AG04450 (cell line): ENCODE data around the gene ARMH1. TPM values are rescaled to one million over a fixed set of nuclear protein-coding genes. Genes with fewer than 3 reads are reported as not detected.

Experiments
- CTCF ChIA-PET: fragments of 300-600, 350-600 bp; formaldehyde crosslinking; extraction: SDS; loops from one replicate; lab custom pipeline; 2022; ENCODE audit warnings: antibody characterized with exemption, inconsistent platforms; lab: Charles Lee
- POLR2A ChIA-PET: fragments of 350-600 bp; formaldehyde crosslinking; extraction: SDS; loops from one replicate; lab custom pipeline; 2021; ENCODE audit warnings: antibody characterized with exemption, inconsistent platforms; lab: Yijun Ruan, JAX
- DNase-seq: peaks from one replicate; pipeline ENCODE4 v3.0.0-alpha.2; 2011; ENCODE audit warnings: low read depth, low spot score
- H3K27ac ChIP-seq: one replicate; pipeline ENCODE4 v1.5.1; 2012; ENCODE audit warnings: low read depth, low read length, control low read depth
- H3K27me3 ChIP-seq: one replicate; pipeline ENCODE4 v1.6.0; 2012; ENCODE audit warnings: low read length; ENCODE audit not compliant: control insufficient read depth, insufficient read depth
- H3K4me3 ChIP-seq: 2 replicates; pipeline ENCODE4 v1.5.1; 2011; ENCODE audit warnings: mild to moderate bottlenecking, low read depth, low read length, control low read depth
- H3K9me3 ChIP-seq: 2 replicates; pipeline ENCODE4 v1.5.1; 2012; ENCODE audit warnings: low read length; ENCODE audit not compliant: control insufficient read depth, insufficient read depth
- polyA plus RNA-seq: library from polyadenylated mRNA; depleted of rRNA; stranded (reverse); fragments of >200 nt; gene quantifications from 2 replicates; pipeline ENCODE4 v1.2.3, GENCODE V29; 2011
- TF ChIP-seq, protein P1 (sequence below): IDR thresholded peaks from 2 replicates; pipeline ENCODE4 v1.5.1; 2011; ENCODE audit warnings: low read depth, low read length, control low read depth, inconsistent platforms

ARMH1 gene
- polyA plus RNA-seq, 1 experiment: 2.7 TPM

DNA sequence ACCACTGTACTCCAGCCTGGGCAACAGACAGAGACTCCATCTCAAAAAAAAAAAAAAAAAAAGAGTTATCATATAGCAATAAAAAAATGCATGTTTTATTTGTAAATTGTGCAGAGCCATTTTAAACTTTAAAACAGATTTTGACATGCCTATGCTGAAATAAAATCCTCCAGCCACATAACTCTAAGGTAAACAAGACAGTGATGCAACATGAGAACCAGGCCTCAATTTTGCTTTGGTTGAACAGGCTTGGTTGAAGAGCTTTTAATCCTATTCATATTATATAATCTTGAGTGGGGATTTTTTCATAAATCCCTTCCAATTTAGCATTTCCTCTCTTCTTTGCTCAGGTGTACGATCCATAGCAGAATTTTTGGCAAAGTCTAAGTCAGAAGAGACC lies 26.1 kb downstream of the ARMH1 start:
- TF ChIP-seq, protein P1, sequence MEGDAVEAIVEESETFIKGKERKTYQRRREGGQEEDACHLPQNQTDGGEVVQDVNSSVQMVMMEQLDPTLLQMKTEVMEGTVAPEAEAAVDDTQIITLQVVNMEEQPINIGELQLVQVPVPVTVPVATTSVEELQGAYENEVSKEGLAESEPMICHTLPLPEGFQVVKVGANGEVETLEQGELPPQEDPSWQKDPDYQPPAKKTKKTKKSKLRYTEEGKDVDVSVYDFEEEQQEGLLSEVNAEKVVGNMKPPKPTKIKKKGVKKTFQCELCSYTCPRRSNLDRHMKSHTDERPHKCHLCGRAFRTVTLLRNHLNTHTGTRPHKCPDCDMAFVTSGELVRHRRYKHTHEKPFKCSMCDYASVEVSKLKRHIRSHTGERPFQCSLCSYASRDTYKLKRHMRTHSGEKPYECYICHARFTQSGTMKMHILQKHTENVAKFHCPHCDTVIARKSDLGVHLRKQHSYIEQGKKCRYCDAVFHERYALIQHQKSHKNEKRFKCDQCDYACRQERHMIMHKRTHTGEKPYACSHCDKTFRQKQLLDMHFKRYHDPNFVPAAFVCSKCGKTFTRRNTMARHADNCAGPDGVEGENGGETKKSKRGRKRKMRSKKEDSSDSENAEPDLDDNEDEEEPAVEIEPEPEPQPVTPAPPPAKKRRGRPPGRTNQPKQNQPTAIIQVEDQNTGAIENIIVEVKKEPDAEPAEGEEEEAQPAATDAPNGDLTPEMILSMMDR: no peak
- CTCF ChIA-PET: interaction anchor here (1.2 to 2.8 kb wide), 2 partner anchors 29 to 31 kb away, joined by 3 to 8 read pairs; partner anchors contain the start of gene RNU5D-1
- H3K27ac ChIP-seq: no peak overlapping the region
- H3K9me3 ChIP-seq: no peaks in the 10 kb centered on the region
- no peak for DNase-seq
- no peak overlapping the region for H3K4me3 ChIP-seq
- peaks cover 2% of the 10 kb centered on the region for H3K27me3 ChIP-seq
- POLR2A ChIA-PET: no interaction called here

DNA sequence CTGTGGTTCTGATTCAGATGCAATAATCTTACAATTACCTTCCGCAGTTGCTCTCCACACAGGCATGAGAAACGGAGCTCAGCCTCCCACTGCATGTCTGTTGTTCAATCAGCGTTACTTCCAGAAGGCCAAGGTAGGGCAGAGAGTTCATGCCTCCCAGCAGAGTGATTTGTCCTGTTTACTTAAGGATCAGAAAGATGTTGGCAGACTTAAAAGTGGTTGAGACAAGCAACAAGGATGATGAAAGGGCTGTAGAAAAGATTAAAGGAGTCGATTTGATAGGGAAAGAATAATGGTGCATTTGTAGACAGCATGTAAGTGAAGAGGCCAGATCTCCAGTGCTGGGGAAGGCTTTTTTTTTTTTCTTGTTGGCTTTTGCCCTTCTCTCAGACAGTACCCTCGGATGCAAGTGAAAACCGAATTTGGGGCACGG lies 26.6 kb downstream of the ARMH1 start:
- TF ChIP-seq, protein P1: no peak
- ChIA-PET CTCF (interaction anchor here (1.2 to 2.8 kb wide), 2 partner anchors 28 to 30 kb away, joined by 3 to 8 read pairs; partner anchors contain the start of gene RNU5D-1), POLR2A (no interaction called here)
- DNase-seq: no peak
- H3K4me3 ChIP-seq: no peak overlapping the region
- H3K9me3 ChIP-seq: no peaks in the 10 kb centered on the region
- peaks cover 2% of the 10 kb centered on the region for H3K27me3 ChIP-seq
- H3K27ac ChIP-seq: no peak overlapping the region

DNA sequence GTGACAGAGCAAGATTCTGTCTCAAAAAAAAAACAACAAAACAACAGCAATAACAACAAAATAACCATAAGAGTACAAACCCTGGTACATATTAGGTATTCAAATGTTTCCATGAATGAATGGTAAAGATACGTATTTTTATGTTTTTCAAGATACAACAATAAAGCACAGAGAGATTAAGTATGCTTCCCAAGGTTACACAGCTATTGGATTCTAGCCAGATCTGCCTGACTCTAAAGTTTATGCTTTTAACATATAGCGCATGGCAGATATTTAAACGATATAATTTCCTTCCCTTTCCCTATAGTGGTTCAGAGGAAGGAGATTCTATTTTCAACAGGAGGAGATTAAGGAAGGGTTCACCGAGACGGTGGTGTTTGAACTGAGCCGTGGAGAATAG lies 31.0 kb downstream of the ARMH1 start:
- H3K27ac ChIP-seq: no peak overlapping the region
- peaks cover 3% of the 10 kb centered on the region; the same call in 1 of the 2 replicates for H3K9me3 ChIP-seq
- no peaks in the 10 kb centered on the region for H3K27me3 ChIP-seq
- H3K4me3 ChIP-seq: no peak overlapping the region
- ChIA-PET POLR2A (no interaction called here), CTCF (interaction anchor here (2.1 kb wide), 1 partner anchor 26 kb away, joined by 6 read pairs; the partner anchor contains the start of gene RNU5D-1)
- no peak for DNase-seq
- TF ChIP-seq, protein P1: no peak

DNA sequence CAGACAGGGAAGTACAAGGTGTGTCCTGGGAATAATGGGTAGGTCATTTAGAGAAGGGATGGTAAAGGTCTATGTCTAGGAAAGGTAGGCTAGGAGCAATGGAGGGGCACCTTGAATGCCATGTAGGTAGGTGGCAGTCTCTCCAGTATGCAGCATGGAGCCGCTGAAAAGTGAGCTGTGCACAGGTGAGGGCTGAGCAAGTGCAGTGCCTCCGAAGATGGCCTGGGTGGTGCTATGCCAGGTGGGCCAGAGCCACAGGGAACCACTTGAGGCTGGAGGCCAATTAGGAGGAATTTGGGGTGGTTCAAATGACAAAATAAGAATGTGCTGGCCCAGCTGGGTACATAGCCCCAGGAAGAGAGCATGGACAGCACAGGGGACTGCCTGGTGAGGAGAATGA lies 31.4 kb downstream of the ARMH1 start:
- Histone ChIP-seq H3K27ac (no peak overlapping the region), H3K4me3 (no peak overlapping the region), H3K27me3 (no peaks in the 10 kb centered on the region), H3K9me3 (peaks cover 3% of the 10 kb centered on the region; the same call in 1 of the 2 replicates)
- ChIA-PET POLR2A (no interaction called here), CTCF (interaction anchor here (0.9 to 2.1 kb wide), 2 partner anchors 9 to 25 kb away, joined by 4 to 6 read pairs; partner anchors contain the start of gene RNU5D-1)
- TF ChIP-seq, protein P1: no peak
- no peak for DNase-seq

DNA sequence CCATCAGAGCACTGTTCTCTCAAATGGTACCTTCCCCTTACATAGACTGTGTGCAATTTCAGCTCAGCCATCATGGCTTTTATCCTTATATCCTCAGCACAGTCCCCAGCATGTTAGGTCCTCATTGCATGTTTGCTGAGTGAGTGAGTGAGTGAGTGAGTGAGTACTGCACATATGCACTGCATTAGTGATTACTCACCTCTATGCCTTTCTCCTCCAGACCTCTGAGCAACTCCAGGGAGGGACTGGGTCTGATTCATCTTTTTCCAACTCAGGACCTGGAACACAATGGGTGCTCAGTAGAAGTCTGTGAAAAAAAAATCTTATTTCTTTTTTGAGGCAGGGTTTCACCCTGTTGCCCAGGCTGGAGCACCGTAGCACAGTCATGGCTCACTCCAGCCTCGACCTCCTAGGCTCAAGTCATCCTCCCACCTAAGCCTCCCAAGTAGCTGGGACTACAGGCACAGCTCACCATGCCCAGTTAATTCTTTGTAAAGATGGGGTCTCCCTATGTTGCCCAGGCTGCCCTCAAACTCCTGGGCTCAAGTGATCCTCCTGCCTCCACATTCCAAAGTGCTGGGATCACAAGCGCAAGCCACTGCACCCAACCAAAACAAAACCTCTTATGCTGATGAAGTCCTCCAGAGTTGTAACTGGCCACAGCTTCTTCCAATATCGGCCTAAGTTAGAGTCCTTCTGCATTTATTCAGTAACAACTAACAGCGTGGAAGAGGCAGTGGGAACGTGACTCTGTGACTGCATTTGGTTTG lies 32.8 kb downstream of the ARMH1 start:
- Histone ChIP-seq H3K9me3 (peaks cover 3% of the 10 kb centered on the region; the same call in 1 of the 2 replicates), H3K27me3 (no peaks in the 10 kb centered on the region), H3K27ac (peak overlapping the region; percentile 82), H3K4me3 (no peak overlapping the region)
- TF ChIP-seq, protein P1: no peak
- DNase-seq: peak; percentile 71
- POLR2A ChIA-PET: interaction anchor here (0.6 to 0.9 kb wide), 2 partner anchors 23 to 55 kb away, joined by 4 to 6 read pairs; partner anchors contain the start of gene RNU5D-1
- CTCF ChIA-PET: interaction anchor here (1.5 to 1.6 kb wide), 3 partner anchors 9 to 24 kb away, joined by 3 to 7 read pairs (median 4); partner anchors contain the start of gene RNU5D-1
